ENCODE measurements around the gene XRN1. TPM values are rescaled to one million over a fixed set of nuclear protein-coding genes. Genes with fewer than 3 reads are reported as not detected.

The XRN1 gene
- total RNA-seq, 1 donor from 2014 or later: 36.7 TPM

GRCh38 chr3:142433110-142433509 lies 14.7 kb downstream of the XRN1 start:
- peaks cover 27% of the 10 kb centered on the region for H3K79me2 ChIP-seq (ENCODE audit: insufficient read depth, low read length)
- peaks cover 11% of the 10 kb centered on the region for H3K36me3 ChIP-seq (ENCODE audit: insufficient read depth, low read length)
- FAIRE-seq: no peak

GRCh38 chr3:142429582-142429981 lies 18.3 kb downstream of the XRN1 start:
- H3K4me1 ChIP-seq (ENCODE audit: insufficient read depth, low read length): no peaks in the 10 kb centered on the region
- peaks cover 11% of the 10 kb centered on the region for H3K36me3 ChIP-seq (ENCODE audit: insufficient read depth, low read length)
- no peak for DNase-seq (ENCODE audit: low read depth)
- no peak overlapping the region for H3K4me3 ChIP-seq (ENCODE audit: insufficient read depth, low read depth, low read length)
- H3K4me3 Mint-ChIP-seq (ENCODE audit: unreplicated experiment): no peak overlapping the region
- no peak overlapping the region for H3K4me2 ChIP-seq (ENCODE audit: low read length)
- peaks cover 2% of the 10 kb centered on the region for H3K4me1 Mint-ChIP-seq (ENCODE audit: low read depth, unreplicated experiment)
- H2AFZ ChIP-seq (ENCODE audit: low read depth, low read length): no peak overlapping the region
- peaks cover 2% of the 10 kb centered on the region for H3K36me3 Mint-ChIP-seq (ENCODE audit: low read depth, unreplicated experiment)
- peaks cover 7% of the 10 kb centered on the region for H3K79me2 ChIP-seq (ENCODE audit: insufficient read depth, low read length)
- TF ChIP-seq EZH2 (IDR thresholded peaks at IDR 0.05; ENCODE audit: insufficient read depth, low read length) (no peak), CTCF (IDR thresholded peaks at IDR 0.05; ENCODE audit: insufficient read depth, low read depth, low read length) (no peak)
- H3K9me3 ChIP-seq (ENCODE audit: insufficient read depth, low read depth, low read length): no peaks in the 10 kb centered on the region
- H4K20me1 ChIP-seq (ENCODE audit: insufficient read depth, low read length): peaks cover 11% of the 10 kb centered on the region
- no peak for FAIRE-seq
- H3K9me3 Mint-ChIP-seq (ENCODE audit: unreplicated experiment): no peaks in the 10 kb centered on the region
- H3K27me3 Mint-ChIP-seq (ENCODE audit: low read depth, unreplicated experiment): no peaks in the 10 kb centered on the region
- H3K27ac Mint-ChIP-seq (ENCODE audit: unreplicated experiment): no peak overlapping the region
- H3K27me3 ChIP-seq (ENCODE audit: insufficient read depth, low read length): no peaks in the 10 kb centered on the region
- H3K9ac ChIP-seq (ENCODE audit: low read length): no peak overlapping the region
- H3K27ac ChIP-seq (ENCODE audit: low read depth, low read length): no peak overlapping the region

More at GRCh38 chr3:142433110-142433509, 14.7 kb downstream of the XRN1 start:
- Histone ChIP-seq H3K4me2 (ENCODE audit: low read length) (no peak overlapping the region), H3K4me1 (ENCODE audit: insufficient read depth, low read length) (no peaks in the 10 kb centered on the region), H3K27me3 (ENCODE audit: insufficient read depth, low read length) (no peaks in the 10 kb centered on the region), H2AFZ (ENCODE audit: low read depth, low read length) (no peak overlapping the region), H3K9ac (ENCODE audit: low read length) (no peak overlapping the region), H3K27ac (ENCODE audit: low read depth, low read length) (no peak overlapping the region), H4K20me1 (ENCODE audit: insufficient read depth, low read length) (peaks cover 15% of the 10 kb centered on the region), H3K4me3 (ENCODE audit: insufficient read depth, low read depth, low read length) (no peak overlapping the region), H3K9me3 (ENCODE audit: insufficient read depth, low read depth, low read length) (no peaks in the 10 kb centered on the region)
- H3K36me3 Mint-ChIP-seq (ENCODE audit: low read depth, unreplicated experiment): peaks cover 2% of the 10 kb centered on the region
- H3K4me3 Mint-ChIP-seq (ENCODE audit: unreplicated experiment): no peak overlapping the region
- no peak for DNase-seq (ENCODE audit: low read depth)
- no peaks in the 10 kb centered on the region for H3K4me1 Mint-ChIP-seq (ENCODE audit: low read depth, unreplicated experiment)
- TF ChIP-seq CTCF (IDR thresholded peaks at IDR 0.05; ENCODE audit: insufficient read depth, low read depth, low read length) (no peak), EZH2 (IDR thresholded peaks at IDR 0.05; ENCODE audit: insufficient read depth, low read length) (no peak)
- H3K27ac Mint-ChIP-seq (ENCODE audit: unreplicated experiment): no peak overlapping the region
- no peaks in the 10 kb centered on the region for H3K9me3 Mint-ChIP-seq (ENCODE audit: unreplicated experiment)
- H3K27me3 Mint-ChIP-seq (ENCODE audit: low read depth, unreplicated experiment): no peaks in the 10 kb centered on the region

- Histone ChIP-seq H3K4me2 (ENCODE audit: low read length) (no peak overlapping the region), H3K9ac (ENCODE audit: low read length) (no peak overlapping the region), H3K4me3 (ENCODE audit: insufficient read depth, low read depth, low read length) (no peak overlapping the region), H3K36me3 (ENCODE audit: insufficient read depth, low read length) (peaks cover 14% of the 10 kb centered on the region), H4K20me1 (ENCODE audit: insufficient read depth, low read length) (peaks cover 6% of the 10 kb centered on the region), H3K9me3 (ENCODE audit: insufficient read depth, low read depth, low read length) (no peaks in the 10 kb centered on the region), H3K79me2 (ENCODE audit: insufficient read depth, low read length) (no peaks in the 10 kb centered on the region), H2AFZ (ENCODE audit: low read depth, low read length) (no peak overlapping the region), H3K27ac (ENCODE audit: low read depth, low read length) (no peak overlapping the region), H3K4me1 (ENCODE audit: insufficient read depth, low read length) (no peaks in the 10 kb centered on the region), H3K27me3 (ENCODE audit: insufficient read depth, low read length) (no peaks in the 10 kb centered on the region)
- no peak for DNase-seq (ENCODE audit: low read depth)
- Mint-ChIP-seq H3K4me1 (ENCODE audit: low read depth, unreplicated experiment) (peaks cover 2% of the 10 kb centered on the region), H3K9me3 (ENCODE audit: unreplicated experiment) (no peaks in the 10 kb centered on the region), H3K27me3 (ENCODE audit: low read depth, unreplicated experiment) (no peaks in the 10 kb centered on the region), H3K4me3 (ENCODE audit: unreplicated experiment) (no peak overlapping the region), H3K36me3 (ENCODE audit: low read depth, unreplicated experiment) (peaks cover 3% of the 10 kb centered on the region), H3K27ac (ENCODE audit: unreplicated experiment) (no peak overlapping the region)
- no peak for TF ChIP-seq CTCF (IDR thresholded peaks at IDR 0.05; ENCODE audit: insufficient read depth, low read depth, low read length)
- TF ChIP-seq EZH2 (IDR thresholded peaks at IDR 0.05; ENCODE audit: insufficient read depth, low read length): no peak
- no peak for FAIRE-seq
Observed at GRCh38 chr3:142424754-142425153, 23.1 kb downstream of the XRN1 start.
